B cell (primary cell): ENCODE data around the gene NOS3.

Source experiments
- EZH2 ChIP-seq: IDR thresholded peaks from 2 replicates; pipeline ENCODE4 v1.6.1; 2012; ENCODE audit warnings: borderline replicate concordance, low read depth, mild to moderate bottlenecking, moderate library complexity, low read length; ENCODE audit not compliant: insufficient read depth, poor library complexity, severe bottlenecking
- TF ChIP-seq, protein P1 (sequence below): fragments of 200-600 bp; IDR thresholded peaks from one replicate; pipeline ENCODE4 v1.8.0; 2022; ENCODE audit warnings: antibody characterized with exemption, mild to moderate bottlenecking

DNA sequence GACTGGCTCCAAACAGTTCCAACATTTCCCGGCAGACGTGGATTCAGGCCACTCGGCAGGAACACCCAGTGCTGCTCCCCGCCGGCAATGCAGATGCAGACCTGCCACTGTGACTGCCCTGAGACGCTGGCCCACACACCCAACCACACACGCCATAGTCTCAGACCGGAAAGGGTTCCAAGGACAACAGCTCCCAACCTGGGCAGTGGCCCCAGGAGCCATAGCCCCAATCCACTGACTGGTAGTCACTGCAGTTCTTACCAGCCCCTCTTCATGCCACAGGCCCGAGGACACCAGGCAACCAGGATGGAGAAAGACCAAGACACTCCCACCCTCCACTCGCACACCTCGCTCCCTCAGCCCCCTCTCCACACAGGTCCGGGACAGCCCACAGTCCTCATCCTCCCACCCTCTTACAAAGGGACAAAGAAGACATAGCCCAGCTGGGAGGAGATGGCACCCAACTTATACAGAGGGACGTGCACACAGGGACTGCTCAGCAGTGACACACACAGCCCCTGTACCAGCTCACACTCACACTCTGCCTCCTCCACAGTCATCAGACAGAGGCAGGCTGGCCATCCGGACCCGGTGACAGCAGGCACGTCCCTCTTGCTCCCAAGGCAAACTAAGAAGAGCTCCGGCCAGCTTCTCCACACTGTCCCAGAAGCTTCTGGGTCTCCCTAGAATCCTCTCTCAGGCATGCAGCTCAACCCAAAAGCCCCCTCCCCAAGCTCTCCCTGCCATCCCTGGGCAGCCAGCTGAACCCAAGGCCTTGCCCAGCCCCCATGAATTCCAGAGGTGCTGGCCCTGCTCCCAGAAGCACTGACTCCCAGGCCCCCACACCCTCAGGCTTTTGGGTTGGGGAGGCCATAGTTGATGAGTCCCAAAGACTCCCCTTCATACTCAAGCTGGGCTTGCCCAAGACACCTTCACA, 37.5 kb upstream of the NOS3 start:
- TF ChIP-seq, protein P1, sequence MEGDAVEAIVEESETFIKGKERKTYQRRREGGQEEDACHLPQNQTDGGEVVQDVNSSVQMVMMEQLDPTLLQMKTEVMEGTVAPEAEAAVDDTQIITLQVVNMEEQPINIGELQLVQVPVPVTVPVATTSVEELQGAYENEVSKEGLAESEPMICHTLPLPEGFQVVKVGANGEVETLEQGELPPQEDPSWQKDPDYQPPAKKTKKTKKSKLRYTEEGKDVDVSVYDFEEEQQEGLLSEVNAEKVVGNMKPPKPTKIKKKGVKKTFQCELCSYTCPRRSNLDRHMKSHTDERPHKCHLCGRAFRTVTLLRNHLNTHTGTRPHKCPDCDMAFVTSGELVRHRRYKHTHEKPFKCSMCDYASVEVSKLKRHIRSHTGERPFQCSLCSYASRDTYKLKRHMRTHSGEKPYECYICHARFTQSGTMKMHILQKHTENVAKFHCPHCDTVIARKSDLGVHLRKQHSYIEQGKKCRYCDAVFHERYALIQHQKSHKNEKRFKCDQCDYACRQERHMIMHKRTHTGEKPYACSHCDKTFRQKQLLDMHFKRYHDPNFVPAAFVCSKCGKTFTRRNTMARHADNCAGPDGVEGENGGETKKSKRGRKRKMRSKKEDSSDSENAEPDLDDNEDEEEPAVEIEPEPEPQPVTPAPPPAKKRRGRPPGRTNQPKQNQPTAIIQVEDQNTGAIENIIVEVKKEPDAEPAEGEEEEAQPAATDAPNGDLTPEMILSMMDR: no peak
- TF ChIP-seq EZH2: no peak
